ENCODE measurements around the gene INKA1. TPM values are rescaled to one million over a fixed set of nuclear protein-coding genes. Genes with fewer than 3 reads are reported as not detected.

INKA1 gene
- total RNA-seq (2022) (4.8 and 7.4 TPM in 2 replicates), Bru-seq, nascent RNA (percentile 34 among the genes with signal in this experiment), BruChase-seq, experiment 1, labeled RNA remaining after a 6-hour chase (percentile 18 among the genes with signal in this experiment), BruChase-seq, experiment 2, labeled RNA remaining after a 2-hour chase (percentile 33 among the genes with signal in this experiment)
- long read RNA-seq, transcript INKA1-201 (2 exons, 1,040 nt), result major isoform, 6 of 7 reads
- long read RNA-seq, partial matches to known transcripts, result 1 of 7 reads
- long read RNA-seq, other reads (novel, unspliced or antisense), result 0 of 7 reads

- Mint-ChIP-seq H3K9me3 (ENCODE audit: unreplicated experiment) (no peaks in the 10 kb centered on the region), H3K4me1 (ENCODE audit: insufficient read depth, unreplicated experiment) (peaks cover 24% of the 10 kb centered on the region), H3K36me3 (ENCODE audit: insufficient read depth, unreplicated experiment) (no peaks in the 10 kb centered on the region), H3K4me3 (ENCODE audit: unreplicated experiment) (peak within 1 kb of the TSS; percentile 78), H3K27me3 (ENCODE audit: insufficient read depth, unreplicated experiment) (peaks cover 10% of the 10 kb centered on the region), H3K27ac (ENCODE audit: low read depth, unreplicated experiment) (peak within 1 kb of the TSS; percentile 71)
- no TSS peak for BruUV-seq (replicated peaks)
- peak; percentile 74 for TF ChIP-seq CTCF (IDR thresholded peaks at IDR 0.05; ENCODE audit: unreplicated experiment)
- ChIA-PET CTCF (interaction anchor here (0.5 to 12.4 kb wide), 27 partner anchors 13 to 647 kb away, joined by 3 to 201 read pairs (median 4); partner anchors contain the start of genes GMPPB, IP6K1, MON1A and MST1R), POLR2A (interaction anchor here (0.7 to 2.5 kb wide), 27 partner anchors 8 to 332 kb away, joined by 3 to 30 read pairs (median 4); partner anchors contain the start of genes DAG1, GMPPB, IP6K1 and MON1A)
- intact Hi-C loops (cut with micrococcal nuclease), result loop anchor here (1.0 to 5.0 kb wide), 5 partner anchors 16 to 284 kb away; partner anchors contain the start of genes IP6K1 and RBM5
- peak; percentile 87 for DNase-seq (ENCODE audit: unreplicated experiment)
Measured at GRCh38 chr3:49802719-49803464, at the start of gene INKA1. INKA1 (plus strand) TSS chr3:49803261; CDS start chr3:49803393, 132 bp downstream.

DNA sequence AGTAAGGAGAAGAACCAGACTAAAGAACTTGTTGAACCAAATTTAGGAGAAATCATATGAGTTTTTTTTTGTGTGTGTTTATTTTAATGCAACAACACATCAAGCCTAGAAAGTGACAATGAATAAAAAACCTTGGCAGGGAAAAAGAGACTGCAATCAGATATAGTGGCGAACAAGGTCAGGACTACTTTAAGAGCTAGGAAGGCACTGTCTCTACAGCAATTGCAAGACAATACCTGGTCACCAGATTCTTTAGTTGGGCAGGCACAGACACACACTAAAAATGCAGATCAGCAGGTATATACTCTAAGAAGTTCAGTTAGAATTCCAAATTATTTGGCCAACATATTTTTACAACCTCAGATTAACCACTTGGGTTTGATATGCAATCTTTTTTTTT, 48.5 kb upstream of the INKA1 start:
- no peak overlapping the region for H3K4me3 Mint-ChIP-seq (ENCODE audit: unreplicated experiment)
- no peak for DNase-seq (ENCODE audit: unreplicated experiment)
- peaks cover 12% of the 10 kb centered on the region for H3K4me1 Mint-ChIP-seq (ENCODE audit: insufficient read depth, unreplicated experiment)
- intact Hi-C loops (cut with micrococcal nuclease), result no loop called here
- H3K27me3 Mint-ChIP-seq (ENCODE audit: insufficient read depth, unreplicated experiment), result no peaks in the 10 kb centered on the region
- peaks cover 25% of the 10 kb centered on the region for H3K36me3 Mint-ChIP-seq (ENCODE audit: insufficient read depth, unreplicated experiment)
- ChIA-PET POLR2A (interaction anchor here (1.2 kb wide), 1 partner anchor 33 kb away, joined by 3 read pairs; no protein-coding TSS in a partner anchor), CTCF (no interaction called here)
- no peaks in the 10 kb centered on the region for H3K9me3 Mint-ChIP-seq (ENCODE audit: unreplicated experiment)
- H3K27ac Mint-ChIP-seq (ENCODE audit: low read depth, unreplicated experiment), result no peak overlapping the region
- TF ChIP-seq CTCF (IDR thresholded peaks at IDR 0.05; ENCODE audit: unreplicated experiment), result no peak
- no TSS peak for BruUV-seq (replicated peaks)

DNA sequence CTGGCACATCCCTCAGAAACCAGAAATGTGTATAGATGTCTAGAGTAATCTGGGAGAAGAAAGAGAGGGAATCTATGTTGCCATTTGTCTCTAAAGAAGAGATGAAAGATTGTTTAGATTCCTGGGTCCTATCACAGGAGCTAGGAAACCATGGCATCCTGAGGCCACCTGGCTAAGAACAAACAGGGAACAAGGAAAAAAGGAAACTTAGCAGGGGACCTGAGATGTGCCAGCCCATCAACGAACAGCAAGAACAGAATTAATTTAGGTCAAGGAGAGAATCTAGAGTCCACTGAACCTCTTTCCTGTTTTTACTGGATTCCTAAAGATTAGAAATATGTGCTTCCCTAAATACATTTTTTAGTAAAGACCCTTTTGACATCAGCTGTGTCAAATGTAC, 47.0 kb upstream of the INKA1 start:
- no peak for DNase-seq (ENCODE audit: unreplicated experiment)
- ChIA-PET CTCF (no interaction called here), POLR2A (interaction anchor here (1.7 kb wide), 1 partner anchor 25 kb away, joined by 3 read pairs; no protein-coding TSS in a partner anchor)
- Mint-ChIP-seq H3K36me3 (ENCODE audit: insufficient read depth, unreplicated experiment) (peaks cover 32% of the 10 kb centered on the region), H3K27ac (ENCODE audit: low read depth, unreplicated experiment) (no peak overlapping the region), H3K4me3 (ENCODE audit: unreplicated experiment) (no peak overlapping the region), H3K9me3 (ENCODE audit: unreplicated experiment) (no peaks in the 10 kb centered on the region), H3K4me1 (ENCODE audit: insufficient read depth, unreplicated experiment) (peaks cover 12% of the 10 kb centered on the region), H3K27me3 (ENCODE audit: insufficient read depth, unreplicated experiment) (no peaks in the 10 kb centered on the region)
- no TSS peak for BruUV-seq (replicated peaks)
- intact Hi-C loops (cut with micrococcal nuclease), result no loop called here
- TF ChIP-seq CTCF (IDR thresholded peaks at IDR 0.05; ENCODE audit: unreplicated experiment), result no peak

GRCh38 chr3:49757197-49757596, 45.9 kb upstream of the INKA1 start:
- H3K27me3 Mint-ChIP-seq (ENCODE audit: insufficient read depth, unreplicated experiment), result no peaks in the 10 kb centered on the region
- no peak for TF ChIP-seq CTCF (IDR thresholded peaks at IDR 0.05; ENCODE audit: unreplicated experiment)
- peaks cover 12% of the 10 kb centered on the region for H3K4me1 Mint-ChIP-seq (ENCODE audit: insufficient read depth, unreplicated experiment)
- no peak overlapping the region for H3K4me3 Mint-ChIP-seq (ENCODE audit: unreplicated experiment)
- POLR2A ChIA-PET, result interaction anchor here (0.8 to 1.7 kb wide), 3 partner anchors 8 to 30 kb away, joined by 3 to 7 read pairs (median 4); no protein-coding TSS in a partner anchor
- no peak overlapping the region for H3K27ac Mint-ChIP-seq (ENCODE audit: low read depth, unreplicated experiment)
- no peak for DNase-seq (ENCODE audit: unreplicated experiment)
- H3K9me3 Mint-ChIP-seq (ENCODE audit: unreplicated experiment), result no peaks in the 10 kb centered on the region
- peaks cover 34% of the 10 kb centered on the region for H3K36me3 Mint-ChIP-seq (ENCODE audit: insufficient read depth, unreplicated experiment)
- CTCF ChIA-PET, result interaction anchor here (0.5 to 0.7 kb wide), 3 partner anchors 59 to 86 kb away, joined by 3 read pairs; no protein-coding TSS in a partner anchor
- intact Hi-C loops (cut with micrococcal nuclease), result no loop called here
- no TSS peak for BruUV-seq (replicated peaks)
